OCI-LY1 (cell line): Measurements from ENCODE around the gene ABCA13.

Experiments
- H2AFZ ChIP-seq: fragments of 200-600 bp; sonication (generic), shearing (Covaris generic); 2 replicates; pipeline ENCODE4 v1.6.0; 2014; ENCODE audit warnings: antibody characterized with exemption, mild to moderate bottlenecking, low read length
- H3F3A ChIP-seq: fragments of 200-600 bp; sonication (generic), shearing (Covaris generic); 2 replicates; pipeline ENCODE4 v1.6.0; 2014; ENCODE audit warnings: mild to moderate bottlenecking, antibody characterized with exemption, low read length, moderate library complexity; ENCODE audit not compliant: insufficient read depth
- H3K27ac ChIP-seq: fragments of 200-600 bp; sonication (generic); 2 replicates; pipeline ENCODE4 v1.5.1; 2014; ENCODE audit warnings: low read length, mixed run types, mild to moderate bottlenecking, low read depth; ENCODE audit not compliant: poor library complexity, severe bottlenecking
- H3K27me3 ChIP-seq: fragments of 200-600 bp; sonication (generic); 2 replicates; pipeline ENCODE4 v1.6.0; 2014; ENCODE audit warnings: antibody characterized with exemption, mild to moderate bottlenecking, low read length, moderate library complexity; ENCODE audit not compliant: insufficient read depth
- H3K36me3 ChIP-seq: fragments of 200-600 bp; sonication (generic); 2 replicates; pipeline ENCODE4 v1.6.1; 2014; ENCODE audit warnings: mild to moderate bottlenecking, antibody characterized with exemption, low read length, moderate library complexity, mixed read lengths; ENCODE audit not compliant: insufficient read depth
- H3K4me1 ChIP-seq: fragments of 200-600 bp; sonication (generic); 2 replicates; pipeline ENCODE4 v1.5.1; 2014; ENCODE audit warnings: mild to moderate bottlenecking, low read length, moderate library complexity; ENCODE audit not compliant: insufficient read depth, severe bottlenecking
- H3K4me2 ChIP-seq: fragments of 200-600 bp; sonication (generic), shearing (Covaris generic); 2 replicates; pipeline ENCODE4 v1.6.1; 2014; ENCODE audit warnings: low read length
- H3K4me3 ChIP-seq: fragments of 200-600 bp; sonication (generic); 2 replicates; pipeline ENCODE4 v1.5.1; 2014; ENCODE audit warnings: low read length, low read depth, mild to moderate bottlenecking, mixed read lengths; ENCODE audit not compliant: poor library complexity, severe bottlenecking
- H3K79me2 ChIP-seq: fragments of 200-600 bp; shearing (Covaris generic); 2 replicates; pipeline ENCODE4 v1.6.1; 2016; ENCODE audit warnings: mixed run types, low read length, mixed read lengths; ENCODE audit not compliant: insufficient read depth
- H3K9ac ChIP-seq: fragments of 200-600 bp; sonication (generic), shearing (Covaris generic); 2 replicates; pipeline ENCODE4 v1.6.1; 2014; ENCODE audit warnings: mild to moderate bottlenecking, low read length, mixed read lengths
- H3K9me2 ChIP-seq: fragments of 200-600 bp; sonication (generic), shearing (Covaris generic); 2 replicates; pipeline ENCODE4 v1.6.1; 2014; ENCODE audit warnings: low read depth, mild to moderate bottlenecking, low read length, mixed read lengths
- H3K9me3 ChIP-seq: fragments of 200-600 bp; shearing (Covaris generic); 2 replicates; pipeline ENCODE4 v1.6.1; 2014; ENCODE audit warnings: low read length, mixed read lengths
- H4K20me1 ChIP-seq: fragments of 200-600 bp; sonication (generic), shearing (Covaris generic); 2 replicates; pipeline ENCODE4 v1.6.0; 2016; ENCODE audit warnings: mild to moderate bottlenecking, low read length; ENCODE audit not compliant: insufficient read depth
- CTCF ChIP-seq: fragments of 200-600 bp; sonication (generic), shearing (Covaris generic); IDR thresholded peaks from 2 replicates; pipeline ENCODE4 v1.5.1; 2017; ENCODE audit warnings: mild to moderate bottlenecking, antibody characterized with exemption, low read length, moderate library complexity, mixed read lengths
- EZH2 ChIP-seq: fragments of 200-600 bp; sonication (generic), shearing (Covaris generic); IDR thresholded peaks from 2 replicates; pipeline ENCODE4 v1.8.0; 2017; ENCODE audit warnings: borderline replicate concordance, mixed run types, mild to moderate bottlenecking, antibody characterized with exemption, low read length, moderate library complexity, mixed read lengths

Gene ABCA13

GRCh38 chr7:48458701-48459524 is 287.7 kb downstream of the ABCA13 start:
- H3K27ac ChIP-seq = no peak overlapping the region

GRCh38 chr7:48466713-48467112 is 295.5 kb downstream of the ABCA13 start:
- Histone ChIP-seq H4K20me1 (no peaks in the 10 kb centered on the region), H3K9me2 (no peaks in the 10 kb centered on the region), H3F3A (no peaks in the 10 kb centered on the region), H3K4me3 (no peak overlapping the region), H3K27me3 (no peaks in the 10 kb centered on the region), H2AFZ (no peak overlapping the region), H3K9me3 (no peaks in the 10 kb centered on the region), H3K9ac (no peak overlapping the region), H3K36me3 (no peaks in the 10 kb centered on the region), H3K4me1 (no peaks in the 10 kb centered on the region), H3K27ac (no peak overlapping the region), H3K79me2 (no peaks in the 10 kb centered on the region), H3K4me2 (no peak overlapping the region)
- TF ChIP-seq CTCF (no peak), EZH2 (no peak)

More at GRCh38 chr7:48458701-48459524, 287.7 kb downstream of the ABCA13 start:
- H3K36me3 ChIP-seq = no peaks in the 10 kb centered on the region
- H3K9ac ChIP-seq = no peak overlapping the region
- no peaks in the 10 kb centered on the region for H3F3A ChIP-seq
- no peaks in the 10 kb centered on the region for H4K20me1 ChIP-seq
- H3K4me3 ChIP-seq = no peak overlapping the region
- no peak for TF ChIP-seq EZH2
- no peak for TF ChIP-seq CTCF
- no peak overlapping the region for H2AFZ ChIP-seq
- no peaks in the 10 kb centered on the region for H3K27me3 ChIP-seq
- no peaks in the 10 kb centered on the region for H3K9me3 ChIP-seq
- H3K4me1 ChIP-seq = no peaks in the 10 kb centered on the region
- no peak overlapping the region for H3K4me2 ChIP-seq
- no peaks in the 10 kb centered on the region for H3K79me2 ChIP-seq
- H3K9me2 ChIP-seq = no peaks in the 10 kb centered on the region

- no peaks in the 10 kb centered on the region for H4K20me1 ChIP-seq
- H3K9ac ChIP-seq = no peak overlapping the region
Measured at GRCh38 chr7:48471196-48471595, 299.9 kb downstream of the ABCA13 start.

More at GRCh38 chr7:48471196-48471595, 299.9 kb downstream of the ABCA13 start:
- Histone ChIP-seq H3K9me3 (no peaks in the 10 kb centered on the region), H3F3A (no peaks in the 10 kb centered on the region), H3K4me3 (no peak overlapping the region), H3K27ac (no peak overlapping the region), H3K27me3 (no peaks in the 10 kb centered on the region), H2AFZ (no peak overlapping the region), H3K4me2 (no peak overlapping the region), H3K9me2 (no peaks in the 10 kb centered on the region), H3K79me2 (no peaks in the 10 kb centered on the region), H3K4me1 (no peaks in the 10 kb centered on the region), H3K36me3 (no peaks in the 10 kb centered on the region)
- TF ChIP-seq CTCF = no peak
- no peak for TF ChIP-seq EZH2
